Right lobe of liver (tissue), 4 donors: ENCODE data around the gene TGFBR3.

Experiments
- POLR2A ChIP-seq: fragments of 450-650 bp; IDR thresholded peaks from one replicate; pipeline ENCODE4 v1.6.1; 2017; ENCODE audit warnings: antibody characterized with exemption, mild to moderate bottlenecking
- TF ChIP-seq, protein P1 (sequence below), 4 donors: fragments of 200-600 bp in 3 of 4; fragments of 450-650 bp in 1 of 4; IDR thresholded peaks; one replicate each; pipeline versions ENCODE4 v1.5.1 to v1.8.0; 2016 to 2022; ENCODE audit warnings: antibody characterized with exemption in 4 of 4, mild to moderate bottlenecking in 2 of 4
- donor health status: DM: no; HTN: no; CAD: no.
- donor health status: DM: no; HTN: no; CAD: no.
- donor health status: DM: no; HTN: yes; CAD: no.

GRCh38 chr1:91817211-91817905 lies 68.6 kb downstream of the TGFBR3 start:
- TF ChIP-seq, protein P1, sequence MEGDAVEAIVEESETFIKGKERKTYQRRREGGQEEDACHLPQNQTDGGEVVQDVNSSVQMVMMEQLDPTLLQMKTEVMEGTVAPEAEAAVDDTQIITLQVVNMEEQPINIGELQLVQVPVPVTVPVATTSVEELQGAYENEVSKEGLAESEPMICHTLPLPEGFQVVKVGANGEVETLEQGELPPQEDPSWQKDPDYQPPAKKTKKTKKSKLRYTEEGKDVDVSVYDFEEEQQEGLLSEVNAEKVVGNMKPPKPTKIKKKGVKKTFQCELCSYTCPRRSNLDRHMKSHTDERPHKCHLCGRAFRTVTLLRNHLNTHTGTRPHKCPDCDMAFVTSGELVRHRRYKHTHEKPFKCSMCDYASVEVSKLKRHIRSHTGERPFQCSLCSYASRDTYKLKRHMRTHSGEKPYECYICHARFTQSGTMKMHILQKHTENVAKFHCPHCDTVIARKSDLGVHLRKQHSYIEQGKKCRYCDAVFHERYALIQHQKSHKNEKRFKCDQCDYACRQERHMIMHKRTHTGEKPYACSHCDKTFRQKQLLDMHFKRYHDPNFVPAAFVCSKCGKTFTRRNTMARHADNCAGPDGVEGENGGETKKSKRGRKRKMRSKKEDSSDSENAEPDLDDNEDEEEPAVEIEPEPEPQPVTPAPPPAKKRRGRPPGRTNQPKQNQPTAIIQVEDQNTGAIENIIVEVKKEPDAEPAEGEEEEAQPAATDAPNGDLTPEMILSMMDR (IDR thresholded peaks at IDR 0.05): no peak
- TF ChIP-seq POLR2A: no peak
